GM06990 (cell line): ENCODE results near the gene ADCY1.

Experiments
- DNase-seq: peaks from one replicate; pipeline ENCODE4 v3.0.0-alpha.2; 2011; ENCODE audit not compliant: insufficient read length; ENCODE audit errors: extremely low read depth
- H3K27me3 ChIP-seq: replicated peaks from 2 replicates; pipeline ENCODE4 v1.6.0; 2011; ENCODE audit warnings: low read length; ENCODE audit not compliant: control insufficient read depth, insufficient read depth
- H3K36me3 ChIP-seq: 2 replicates; pipeline ENCODE4 v1.5.1; 2011; ENCODE audit warnings: low read length; ENCODE audit not compliant: control insufficient read depth, insufficient read depth
- H3K4me3 ChIP-seq: replicated peaks from 2 replicates; pipeline ENCODE4 v1.5.1; 2011; ENCODE audit warnings: low read depth, mild to moderate bottlenecking, control low read depth, low read length
- TF ChIP-seq, protein P1 (sequence below): IDR thresholded peaks from 2 replicates; pipeline ENCODE4 v1.5.1; 2011; ENCODE audit warnings: low read length, control low read depth, mild to moderate bottlenecking, inconsistent platforms; ENCODE audit not compliant: insufficient read depth, poor library complexity, severe bottlenecking

The ADCY1 gene

GRCh38 chr7:45638916-45639315, 64.7 kb downstream of the ADCY1 start:
- TF ChIP-seq, protein P1, sequence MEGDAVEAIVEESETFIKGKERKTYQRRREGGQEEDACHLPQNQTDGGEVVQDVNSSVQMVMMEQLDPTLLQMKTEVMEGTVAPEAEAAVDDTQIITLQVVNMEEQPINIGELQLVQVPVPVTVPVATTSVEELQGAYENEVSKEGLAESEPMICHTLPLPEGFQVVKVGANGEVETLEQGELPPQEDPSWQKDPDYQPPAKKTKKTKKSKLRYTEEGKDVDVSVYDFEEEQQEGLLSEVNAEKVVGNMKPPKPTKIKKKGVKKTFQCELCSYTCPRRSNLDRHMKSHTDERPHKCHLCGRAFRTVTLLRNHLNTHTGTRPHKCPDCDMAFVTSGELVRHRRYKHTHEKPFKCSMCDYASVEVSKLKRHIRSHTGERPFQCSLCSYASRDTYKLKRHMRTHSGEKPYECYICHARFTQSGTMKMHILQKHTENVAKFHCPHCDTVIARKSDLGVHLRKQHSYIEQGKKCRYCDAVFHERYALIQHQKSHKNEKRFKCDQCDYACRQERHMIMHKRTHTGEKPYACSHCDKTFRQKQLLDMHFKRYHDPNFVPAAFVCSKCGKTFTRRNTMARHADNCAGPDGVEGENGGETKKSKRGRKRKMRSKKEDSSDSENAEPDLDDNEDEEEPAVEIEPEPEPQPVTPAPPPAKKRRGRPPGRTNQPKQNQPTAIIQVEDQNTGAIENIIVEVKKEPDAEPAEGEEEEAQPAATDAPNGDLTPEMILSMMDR = no peak
- no peaks in the 10 kb centered on the region; the same call in 1 of the 2 replicates for H3K36me3 ChIP-seq
- no peak overlapping the region for H3K4me3 ChIP-seq
- H3K27me3 ChIP-seq = no peaks in the 10 kb centered on the region
- no peak for DNase-seq

DNA sequence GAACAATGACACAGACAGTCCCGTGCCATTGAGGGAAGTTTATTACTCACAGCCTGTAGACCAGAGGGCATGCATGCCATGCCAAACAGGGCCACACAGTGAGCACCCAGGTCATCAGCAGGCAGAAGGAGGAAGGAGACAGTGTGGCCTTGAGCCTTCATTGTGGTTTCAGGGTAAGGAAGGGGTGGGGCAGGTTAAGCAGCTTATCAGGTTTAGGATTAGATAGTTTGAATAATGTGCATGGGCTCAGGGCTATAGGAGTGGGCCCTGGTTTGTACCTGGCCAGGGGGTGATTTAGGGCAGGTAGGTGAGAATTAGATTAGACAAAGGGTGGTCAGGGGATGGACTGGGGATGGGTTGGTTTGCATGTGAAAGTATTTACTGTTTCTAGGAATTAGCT, 67.9 kb downstream of the ADCY1 start:
- H3K4me3 ChIP-seq = no peak overlapping the region
- DNase-seq = no peak
- H3K36me3 ChIP-seq = no peaks in the 10 kb centered on the region; the same call in none of the 2 replicates
- H3K27me3 ChIP-seq = no peaks in the 10 kb centered on the region
- TF ChIP-seq, protein P1 = no peak

DNA sequence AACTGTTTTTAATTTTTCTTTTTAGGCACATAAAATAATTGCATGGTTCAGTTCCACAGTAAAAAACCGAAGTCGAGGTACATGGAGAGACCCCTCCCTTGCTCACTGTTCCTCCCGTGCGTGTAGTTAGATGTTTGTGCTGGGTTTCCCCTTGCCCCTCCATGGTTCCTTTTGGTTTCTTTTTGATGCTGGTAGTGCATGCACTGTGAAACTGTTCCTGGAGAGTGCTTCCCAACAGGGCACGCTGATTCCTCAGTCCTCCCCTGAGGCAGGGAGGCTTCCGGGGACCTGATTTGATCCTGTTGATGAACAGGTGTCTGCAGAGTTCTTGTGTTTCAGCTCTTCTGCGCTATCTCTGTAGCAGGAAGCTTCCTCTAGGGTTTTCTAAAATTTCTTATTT, 69.5 kb downstream of the ADCY1 start:
- TF ChIP-seq, protein P1 = no peak
- no peak for DNase-seq
- H3K36me3 ChIP-seq = no peaks in the 10 kb centered on the region; the same call in 1 of the 2 replicates
- H3K27me3 ChIP-seq = no peaks in the 10 kb centered on the region
- H3K4me3 ChIP-seq = peak overlapping the region; percentile 0

GRCh38 chr7:45644237-45644636, 70.1 kb downstream of the ADCY1 start:
- DNase-seq = no peak
- Histone ChIP-seq H3K27me3 (no peaks in the 10 kb centered on the region), H3K4me3 (no peak overlapping the region), H3K36me3 (no peaks in the 10 kb centered on the region; the same call in 1 of the 2 replicates)
- TF ChIP-seq, protein P1 = no peak

GRCh38 chr7:45645141-45645969, 71.2 kb downstream of the ADCY1 start:
- H3K36me3 ChIP-seq = peaks cover 2% of the 10 kb centered on the region
- no peak for DNase-seq
- TF ChIP-seq, protein P1 = no peak
- H3K27me3 ChIP-seq = no peaks in the 10 kb centered on the region
- H3K4me3 ChIP-seq = no peak overlapping the region
